A549 (cell line): ENCODE results near the gene PHF21A. TPM values are rescaled to one million over a fixed set of nuclear protein-coding genes. Genes with fewer than 3 reads are reported as not detected.

Experiments used
- ATAC-seq, 2 experiments: fragments of 200-7000 bp in 1 of 2; fragments of >200 bp in 1 of 2; cut with Nextera tagmentation in 1 of 2; cut with Tn5 transposase in 1 of 2; 3 replicates each; pipeline versions ENCODE4 v1.8.0 to v1.9.1; 2018 to 2020; ENCODE audit warnings: mild to moderate bottlenecking in 1 of 2, moderate library complexity in 1 of 2
- CTCF ChIA-PET: fragments of 300-600 bp; sonication (Branson Sonifier 250); formaldehyde crosslinking; extraction: SDS; loops from one replicate; lab custom pipeline; 2021; ENCODE audit warnings: antibody characterized with exemption, inconsistent platforms; lab: Yijun Ruan, JAX
- POLR2A ChIA-PET: fragments of 350-600 bp; formaldehyde crosslinking; extraction: SDS; loops from one replicate; lab custom pipeline; 2021; ENCODE audit warnings: antibody characterized with exemption, inconsistent platforms; lab: Yijun Ruan, JAX
- DNase-seq, 2 experiments: peaks; one replicate each; pipeline versions ENCODE4 v3.0.0 to v3.0.0-alpha.2; 2011 to 2016; ENCODE audit warnings: low read depth in 1 of 2, low spot score in 1 of 2
- FAIRE-seq: peaks from 2 replicates; lab custom pipeline; 2011; peaks lifted over from hg19 to GRCh38; lab: Jason Lieb, UNC
- H3K27ac ChIP-seq, 2 experiments: fragments of >200 bp; sonication (Bioruptor Twin); formaldehyde crosslinking; 3 replicates each; pipeline ENCODE4 v1.5.1; 2016 to 2017
- H3K4me1 ChIP-seq: fragments of >200 bp; sonication (Bioruptor Twin); formaldehyde crosslinking; 3 replicates; pipeline ENCODE4 v1.6.1; 2016
- H3K4me2 ChIP-seq: fragments of >200 bp; sonication (Bioruptor Twin); formaldehyde crosslinking; 3 replicates; pipeline ENCODE4 v1.6.1; 2016
- H3K4me3 ChIP-seq: fragments of >200 bp; sonication (Bioruptor Twin); formaldehyde crosslinking; 3 replicates; pipeline ENCODE4 v1.5.1; 2016
- H3K9me3 ChIP-seq: fragments of >200 bp; sonication (Bioruptor Twin); formaldehyde crosslinking; 3 replicates; pipeline ENCODE4 v1.6.1; 2016
- BHLHE40 ChIP-seq: IDR thresholded peaks from 2 replicates; pipeline ENCODE4 v1.6.1; 2012; ENCODE audit warnings: low read depth, low read length, inconsistent platforms
- CBX8 ChIP-seq: fragments of 200-600 bp; sonication (generic); IDR thresholded peaks from 2 replicates; pipeline ENCODE4 v1.6.1; 2016
- CEBPB ChIP-seq, 2 experiments: fragments of >200 bp in 1 of 2; sonication (Bioruptor Twin) in 1 of 2; formaldehyde crosslinking in 1 of 2; IDR thresholded peaks; 2 replicates each; pipeline ENCODE4 v1.6.1; 2012 to 2016
- CHD4 ChIP-seq: fragments of 200-600 bp; sonication (generic); IDR thresholded peaks from 2 replicates; pipeline ENCODE4 v1.6.1; 2016; ENCODE audit warnings: antibody characterized with exemption, mild to moderate bottlenecking, borderline replicate concordance
- ESRRA ChIP-seq: fragments of 150-350 bp; IDR thresholded peaks from 2 replicates; pipeline ENCODE4 v1.6.1; 2014; ENCODE audit warnings: mild to moderate bottlenecking, low read length, borderline replicate concordance
- FOXS1 ChIP-seq: fragments of 250-450 bp; sonication (Bioruptor Pico); IDR thresholded peaks from 2 replicates; pipeline ENCODE4 v1.5.0; 2020; ENCODE audit warnings: mild to moderate bottlenecking, moderate library complexity
- GATA3 ChIP-seq: IDR thresholded peaks from 2 replicates; pipeline ENCODE4 v1.6.1; 2012; ENCODE audit warnings: borderline replicate concordance
- HDAC2 ChIP-seq: fragments of 200-600 bp; sonication (generic); IDR thresholded peaks from 2 replicates; pipeline ENCODE4 v1.6.1; 2016
- HOXA7 ChIP-seq: fragments of 250-450 bp; sonication (Bioruptor Pico); IDR thresholded peaks from 2 replicates; pipeline ENCODE4 v1.5.0; 2020; ENCODE audit warnings: mild to moderate bottlenecking, moderate library complexity
- HOXB13 ChIP-seq: fragments of 250-450 bp; sonication (Bioruptor Pico); IDR thresholded peaks from 2 replicates; pipeline ENCODE4 v1.5.0; 2020; ENCODE audit warnings: low read depth, mild to moderate bottlenecking, moderate library complexity
- HOXB5 ChIP-seq: fragments of 250-450 bp; sonication (Bioruptor Pico); IDR thresholded peaks from 2 replicates; pipeline ENCODE4 v1.5.0; 2020; ENCODE audit warnings: mild to moderate bottlenecking, moderate library complexity
- JUN ChIP-seq, 2 experiments: fragments of >200 bp; sonication (Bioruptor Twin); formaldehyde crosslinking; IDR thresholded peaks; 2 replicates in 1 of 2; 3 replicates in 1 of 2; pipeline ENCODE4 v1.6.1; 2016 to 2017
- NPAS2 ChIP-seq: fragments of 250-450 bp; sonication (Bioruptor Pico); IDR thresholded peaks from 2 replicates; pipeline ENCODE4 v1.8.0; 2022; ENCODE audit warnings: mild to moderate bottlenecking, moderate library complexity, borderline replicate concordance
- PHF8 ChIP-seq: fragments of 200-600 bp; sonication (generic); IDR thresholded peaks from 2 replicates; pipeline ENCODE4 v1.6.1; 2016; ENCODE audit warnings: low read depth, mild to moderate bottlenecking, antibody characterized with exemption, moderate library complexity, borderline replicate concordance
- RAD21 ChIP-seq, 2 experiments: fragments of >200 bp in 1 of 2; sonication (Bioruptor Twin) in 1 of 2; formaldehyde crosslinking in 1 of 2; IDR thresholded peaks in 1 of 2; conservative IDR thresholded peaks in 1 of 2; 2 replicates in 1 of 2; 3 replicates in 1 of 2; pipeline ENCODE4 v1.6.1; 2012 to 2018; ENCODE audit warnings: inconsistent platforms in 1 of 2
- RARB ChIP-seq: fragments of 250-450 bp; sonication (Bioruptor Pico); IDR thresholded peaks from 2 replicates; pipeline ENCODE4 v1.8.0; 2021; ENCODE audit warnings: mild to moderate bottlenecking, moderate library complexity
- RCOR1 ChIP-seq: fragments of 150-350 bp; IDR thresholded peaks from 2 replicates; pipeline ENCODE4 v1.6.1; 2014; ENCODE audit warnings: antibody characterized with exemption, low read length, low read depth
- RFX5 ChIP-seq: fragments of 450-650 bp; IDR thresholded peaks from 2 replicates; pipeline ENCODE4 v1.7.1; 2014; ENCODE audit warnings: antibody characterized with exemption, mild to moderate bottlenecking, moderate library complexity
- RNF2 ChIP-seq: fragments of 200-600 bp; sonication (generic); IDR thresholded peaks from 2 replicates; pipeline ENCODE4 v1.6.1; 2016; ENCODE audit warnings: low read depth, mild to moderate bottlenecking, antibody characterized with exemption, moderate library complexity, borderline replicate concordance
- SREBF2 ChIP-seq: fragments of 450-650 bp; IDR thresholded peaks from 2 replicates; pipeline ENCODE4 v1.6.1; 2014; ENCODE audit warnings: mild to moderate bottlenecking, moderate library complexity
- TFCP2L1 ChIP-seq: fragments of 250-450 bp; sonication (Bioruptor Pico); IDR thresholded peaks from 2 replicates; pipeline ENCODE4 v1.5.0; 2021; ENCODE audit warnings: mild to moderate bottlenecking
- ZC3H11A ChIP-seq: fragments of 450-650 bp; IDR thresholded peaks from 2 replicates; pipeline ENCODE4 v1.6.1; 2014; ENCODE audit warnings: antibody characterized with exemption, mild to moderate bottlenecking
- ZNF302 ChIP-seq: fragments of 250-450 bp; sonication (Bioruptor Pico); IDR thresholded peaks from 2 replicates; pipeline ENCODE4 v1.9.0; 2021; ENCODE audit warnings: inconsistent platforms, mild to moderate bottlenecking, moderate library complexity
- WGBS: methylation state at CpG from one replicate; pipeline ENCODE4 v1.1.6; 2017; ENCODE audit errors: missing lambda C conversion rate; 5-methylcytosine and 5-hydroxymethylcytosine counted together
- polyA plus RNA-seq, 4 experiments: library from polyadenylated mRNA; depleted of rRNA in 3 of 4; stranded (reverse); fragments of >200 nt; fragmentation: RNase III in 1 of 4; extraction: RNeasy Plus Mini Kit Qiagen cat#74134 plus additional on column Dnase treatment in 1 of 4; gene quantifications; 2 replicates in 3 of 4; 3 replicates in 1 of 4; pipeline ENCODE4 v1.2.3, GENCODE V29; 2011 to 2017
- TF ChIP-seq, protein P1 (sequence below): IDR thresholded peaks from 2 replicates; pipeline ENCODE4 v1.6.1; 2012; ENCODE audit warnings: low read depth, borderline replicate concordance
- TF ChIP-seq, protein P2 (sequence below): fragments of >200 bp; sonication (Bioruptor Twin); formaldehyde crosslinking; IDR thresholded peaks from 3 replicates; pipeline ENCODE4 v1.6.1; 2016
- TF ChIP-seq, protein P3 (sequence below): fragments of 150-350 bp; IDR thresholded peaks from 2 replicates; pipeline ENCODE4 v1.6.1; 2014; ENCODE audit warnings: low read depth, mild to moderate bottlenecking, low read length

Gene PHF21A
- polyA plus RNA-seq, 2 of the 4 experiments (the other 2 are of a cell fraction), result 20.0 to 31.9 TPM

DNA sequence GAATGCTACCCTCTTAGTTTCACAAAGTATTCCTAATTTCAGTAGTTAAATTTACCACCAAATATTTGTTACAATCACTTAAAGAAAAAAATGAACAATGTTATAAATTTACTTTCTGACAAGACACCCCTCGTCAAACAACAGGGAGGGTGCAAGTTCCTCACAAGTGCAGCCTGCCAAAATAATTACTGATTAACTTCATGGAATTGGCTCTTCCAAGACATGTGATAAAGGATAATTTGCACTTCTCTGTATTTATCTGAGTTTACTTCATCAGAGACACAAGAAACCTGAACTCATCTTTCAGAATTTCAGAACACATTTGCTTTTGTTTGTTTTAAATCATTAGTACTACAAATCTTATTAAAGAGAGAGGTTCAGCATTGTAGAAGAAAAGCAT lies 132.3 kb downstream of the PHF21A start:
- DNase-seq, result no peak
- 85% methylated on average over 1 of the region's 1 CpG for WGBS
- no peak for ATAC-seq

DNA sequence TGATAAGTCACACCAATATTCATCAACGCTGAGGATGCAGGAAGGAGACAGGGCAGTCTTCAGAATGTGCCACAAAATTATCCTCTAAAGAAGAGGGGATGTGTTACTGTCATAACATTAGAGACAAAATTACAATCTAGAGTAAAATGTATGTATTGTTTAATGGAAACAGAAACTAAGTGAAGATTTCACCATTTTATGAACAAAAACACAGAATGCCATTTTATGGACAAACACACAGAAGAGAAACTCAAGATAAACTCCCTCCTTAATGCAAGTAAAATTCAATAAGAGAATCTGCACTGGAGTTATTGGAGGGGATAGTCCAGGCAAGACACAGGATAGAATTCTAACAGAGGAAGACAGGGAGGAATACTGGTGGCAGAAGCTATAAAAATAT lies 136.0 kb downstream of the PHF21A start:
- TF ChIP-seq GATA3 (no peak), RNF2 (no peak), HDAC2 (no peak), CHD4 (no peak)
- TF ChIP-seq, protein P1, sequence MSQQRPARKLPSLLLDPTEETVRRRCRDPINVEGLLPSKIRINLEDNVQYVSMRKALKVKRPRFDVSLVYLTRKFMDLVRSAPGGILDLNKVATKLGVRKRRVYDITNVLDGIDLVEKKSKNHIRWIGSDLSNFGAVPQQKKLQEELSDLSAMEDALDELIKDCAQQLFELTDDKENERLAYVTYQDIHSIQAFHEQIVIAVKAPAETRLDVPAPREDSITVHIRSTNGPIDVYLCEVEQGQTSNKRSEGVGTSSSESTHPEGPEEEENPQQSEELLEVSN, result no peak
- Histone ChIP-seq H3K4me3 (no peak overlapping the region), H3K4me2 (no peak overlapping the region), H3K27ac (no peak overlapping the region), H3K9me3 (no peaks in the 10 kb centered on the region), H3K4me1 (peaks cover 7% of the 10 kb centered on the region; the same call in 2 of the 3 replicates)
- no peak for DNase-seq
- CTCF ChIA-PET, result interaction anchor here (1.2 kb wide), 1 partner anchor 20 kb away, joined by 5 read pairs; no protein-coding TSS in a partner anchor
- POLR2A ChIA-PET, result no interaction called here
- no peak for ATAC-seq
- FAIRE-seq, result peak; percentile 65
- WGBS, result 100% methylated on average over 1 of the region's 1 CpG

More for the DNA sequence above, 132.3 kb downstream of the PHF21A start:
- no peak overlapping the region for H3K4me3 ChIP-seq
- no peak overlapping the region for H3K4me2 ChIP-seq
- ChIA-PET POLR2A (no interaction called here), CTCF (interaction anchor here (1.6 to 3.3 kb wide), 2 partner anchors 18 to 23 kb away, joined by 4 to 10 read pairs; no protein-coding TSS in a partner anchor)
- no peaks in the 10 kb centered on the region for H3K4me1 ChIP-seq
- TF ChIP-seq, protein P2, sequence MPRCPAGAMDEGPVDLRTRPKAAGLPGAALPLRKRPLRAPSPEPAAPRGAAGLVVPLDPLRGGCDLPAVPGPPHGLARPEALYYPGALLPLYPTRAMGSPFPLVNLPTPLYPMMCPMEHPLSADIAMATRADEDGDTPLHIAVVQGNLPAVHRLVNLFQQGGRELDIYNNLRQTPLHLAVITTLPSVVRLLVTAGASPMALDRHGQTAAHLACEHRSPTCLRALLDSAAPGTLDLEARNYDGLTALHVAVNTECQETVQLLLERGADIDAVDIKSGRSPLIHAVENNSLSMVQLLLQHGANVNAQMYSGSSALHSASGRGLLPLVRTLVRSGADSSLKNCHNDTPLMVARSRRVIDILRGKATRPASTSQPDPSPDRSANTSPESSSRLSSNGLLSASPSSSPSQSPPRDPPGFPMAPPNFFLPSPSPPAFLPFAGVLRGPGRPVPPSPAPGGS, result no peak
- TF ChIP-seq BHLHE40, result no peak
- no peak for TF ChIP-seq GATA3
- TF ChIP-seq RCOR1, result no peak
- TF ChIP-seq CBX8, result no peak
- no peak for TF ChIP-seq NPAS2 (CRISPR knock-in tag)
- no peak for TF ChIP-seq FOXS1 (CRISPR knock-in tag)
- TF ChIP-seq RARB (CRISPR knock-in tag), result no peak
- no peak for TF ChIP-seq TFCP2L1 (CRISPR knock-in tag)
- TF ChIP-seq CEBPB (IDR thresholded peaks at IDR 0.05), result no peak
- TF ChIP-seq ZNF302, result no peak
- TF ChIP-seq HOXA7, result no peak
- no peak for TF ChIP-seq PHF8
- no peak for TF ChIP-seq HOXB13
- TF ChIP-seq CHD4, result no peak
- TF ChIP-seq ZC3H11A, result no peak
- no peak for TF ChIP-seq JUN (IDR thresholded peaks at IDR 0.05)
- TF ChIP-seq, protein P3, sequence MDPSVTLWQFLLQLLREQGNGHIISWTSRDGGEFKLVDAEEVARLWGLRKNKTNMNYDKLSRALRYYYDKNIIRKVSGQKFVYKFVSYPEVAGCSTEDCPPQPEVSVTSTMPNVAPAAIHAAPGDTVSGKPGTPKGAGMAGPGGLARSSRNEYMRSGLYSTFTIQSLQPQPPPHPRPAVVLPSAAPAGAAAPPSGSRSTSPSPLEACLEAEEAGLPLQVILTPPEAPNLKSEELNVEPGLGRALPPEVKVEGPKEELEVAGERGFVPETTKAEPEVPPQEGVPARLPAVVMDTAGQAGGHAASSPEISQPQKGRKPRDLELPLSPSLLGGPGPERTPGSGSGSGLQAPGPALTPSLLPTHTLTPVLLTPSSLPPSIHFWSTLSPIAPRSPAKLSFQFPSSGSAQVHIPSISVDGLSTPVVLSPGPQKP, result no peak
- FAIRE-seq, result peak; percentile 7
- H3K27ac ChIP-seq, result no peak overlapping the region
- H3K9me3 ChIP-seq, result no peaks in the 10 kb centered on the region

DNA sequence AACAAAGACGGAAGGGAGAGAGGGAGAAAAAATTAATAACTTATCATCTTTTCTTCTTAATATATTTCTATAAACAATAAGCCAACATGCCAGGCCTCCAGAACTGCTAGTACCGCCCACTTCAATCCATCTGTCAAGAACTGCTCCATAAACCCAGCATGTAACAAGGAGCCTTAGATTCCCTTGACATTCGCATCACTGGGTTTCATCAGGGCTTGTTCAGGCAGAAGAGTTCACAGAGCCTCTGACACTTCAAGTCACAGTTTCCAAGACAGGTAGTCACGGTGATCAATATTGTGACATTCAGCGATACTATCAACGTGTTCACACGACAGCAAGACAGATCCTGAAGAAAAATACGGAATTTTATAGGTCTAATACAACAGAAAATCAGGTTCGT lies 137.1 kb downstream of the PHF21A start:
- TF ChIP-seq RAD21 (conservative IDR thresholded peaks at IDR 0.05 in 1 of 2, IDR thresholded peaks at IDR 0.05 in 1 of 2), result no peak
- TF ChIP-seq HOXB5 (CRISPR knock-in tag), result no peak
- no peak for TF ChIP-seq RFX5
- TF ChIP-seq ESRRA, result no peak
- no peak for TF ChIP-seq BHLHE40
- TF ChIP-seq SREBF2, result no peak
- TF ChIP-seq RCOR1, result no peak
- Histone ChIP-seq H3K9me3 (no peaks in the 10 kb centered on the region), H3K27ac (no peak overlapping the region), H3K4me3 (no peak overlapping the region), H3K4me1 (peaks cover 7% of the 10 kb centered on the region; the same call in 2 of the 3 replicates), H3K4me2 (no peak overlapping the region)
- ATAC-seq (no peak), DNase-seq (no peak), FAIRE-seq (no peak)
- CTCF ChIA-PET, result interaction anchor here (0.8 to 2.5 kb wide), 3 partner anchors 14 to 36 kb away, joined by 3 to 13 read pairs (median 4); no protein-coding TSS in a partner anchor
- WGBS, result 92% methylated on average over 9 of the region's 9 CpGs
- POLR2A ChIA-PET, result no interaction called here
